Measurements from ENCODE around the gene TMEM220. TPM values are rescaled to one million over a fixed set of nuclear protein-coding genes. Genes with fewer than 3 reads are reported as not detected.

Gene TMEM220
- 39.7 TPM for polyA plus RNA-seq
- long read RNA-seq, donor 1, transcript TMEM220-201 (6 exons, 3,106 nt) = major isoform, 10 of 16 reads
- long read RNA-seq, donor 1, transcript TMEM220-202 (5 exons, 1,402 nt) = minor isoform, 5 of 16 reads
- long read RNA-seq, donor 1, partial matches to known transcripts = 0 of 16 reads
- long read RNA-seq, donor 1, other reads (novel, unspliced or antisense) = 0 of 16 reads
- long read RNA-seq, donor 2, transcript TMEM220-201 (6 exons, 3,106 nt) = major isoform, 29 of 51 reads
- long read RNA-seq, donor 2, transcript TMEM220-202 (5 exons, 1,402 nt) = minor isoform, 8 of 51 reads
- long read RNA-seq, donor 2, partial matches to known transcripts = 11 of 51 reads
- long read RNA-seq, donor 2, other reads (novel, unspliced or antisense) = 0 of 51 reads
- long read RNA-seq, donor 3 = 0 reads
- long read RNA-seq, donor 4, partial matches to known transcripts = 0 of 2 reads
- long read RNA-seq, donor 4, other reads (novel, unspliced or antisense) = 0 of 2 reads
- long read RNA-seq, donor 5, transcript TMEM220-201 (6 exons, 3,106 nt) = major isoform, 11 of 12 reads
- long read RNA-seq, donor 5, partial matches to known transcripts = 0 of 12 reads
- long read RNA-seq, donor 5, other reads (novel, unspliced or antisense) = 0 of 12 reads
- long read RNA-seq, donor 6, transcript TMEM220-202 (5 exons, 1,402 nt) = minor isoform, 7 of 39 reads
- long read RNA-seq, donor 6, transcript TMEM220-201 (6 exons, 3,106 nt) = major isoform, 26 of 39 reads
- long read RNA-seq, donor 6, partial matches to known transcripts = 5 of 39 reads
- long read RNA-seq, donor 6, other reads (novel, unspliced or antisense) = 0 of 39 reads
- long read RNA-seq, donor 7, partial matches to known transcripts = 0 of 1 reads
- long read RNA-seq, donor 7, other reads (novel, unspliced or antisense) = 0 of 1 reads
- long read RNA-seq, donor 8, transcript TMEM220-201 (6 exons, 3,106 nt) = major isoform, 24 of 92 reads
- long read RNA-seq, donor 8, transcript TMEM220-202 (5 exons, 1,402 nt) = minor isoform, 7 of 92 reads
- long read RNA-seq, donor 8, partial matches to known transcripts = 55 of 92 reads
- long read RNA-seq, donor 8, other reads (novel, unspliced or antisense) = 6 of 92 reads
- long read RNA-seq, donor 9, transcript TMEM220-201 (6 exons, 3,106 nt) = major isoform, 25 of 57 reads
- long read RNA-seq, donor 9, transcript TMEM220-202 (5 exons, 1,402 nt) = minor isoform, 6 of 57 reads
- long read RNA-seq, donor 9, partial matches to known transcripts = 16 of 57 reads
- long read RNA-seq, donor 9, other reads (novel, unspliced or antisense) = 7 of 57 reads
- long read RNA-seq, donor 10, transcript TMEM220-201 (6 exons, 3,106 nt) = major isoform, 24 of 31 reads
- long read RNA-seq, donor 10, transcript TMEM220-202 (5 exons, 1,402 nt) = minor isoform, 5 of 31 reads
- long read RNA-seq, donor 10, partial matches to known transcripts = 0 of 31 reads
- long read RNA-seq, donor 10, other reads (novel, unspliced or antisense) = 0 of 31 reads
- long read RNA-seq, donor 11, transcript TMEM220-201 (6 exons, 3,106 nt) = major isoform, 14 of 19 reads
- long read RNA-seq, donor 11, partial matches to known transcripts = 0 of 19 reads
- long read RNA-seq, donor 11, other reads (novel, unspliced or antisense) = 0 of 19 reads

DNA sequence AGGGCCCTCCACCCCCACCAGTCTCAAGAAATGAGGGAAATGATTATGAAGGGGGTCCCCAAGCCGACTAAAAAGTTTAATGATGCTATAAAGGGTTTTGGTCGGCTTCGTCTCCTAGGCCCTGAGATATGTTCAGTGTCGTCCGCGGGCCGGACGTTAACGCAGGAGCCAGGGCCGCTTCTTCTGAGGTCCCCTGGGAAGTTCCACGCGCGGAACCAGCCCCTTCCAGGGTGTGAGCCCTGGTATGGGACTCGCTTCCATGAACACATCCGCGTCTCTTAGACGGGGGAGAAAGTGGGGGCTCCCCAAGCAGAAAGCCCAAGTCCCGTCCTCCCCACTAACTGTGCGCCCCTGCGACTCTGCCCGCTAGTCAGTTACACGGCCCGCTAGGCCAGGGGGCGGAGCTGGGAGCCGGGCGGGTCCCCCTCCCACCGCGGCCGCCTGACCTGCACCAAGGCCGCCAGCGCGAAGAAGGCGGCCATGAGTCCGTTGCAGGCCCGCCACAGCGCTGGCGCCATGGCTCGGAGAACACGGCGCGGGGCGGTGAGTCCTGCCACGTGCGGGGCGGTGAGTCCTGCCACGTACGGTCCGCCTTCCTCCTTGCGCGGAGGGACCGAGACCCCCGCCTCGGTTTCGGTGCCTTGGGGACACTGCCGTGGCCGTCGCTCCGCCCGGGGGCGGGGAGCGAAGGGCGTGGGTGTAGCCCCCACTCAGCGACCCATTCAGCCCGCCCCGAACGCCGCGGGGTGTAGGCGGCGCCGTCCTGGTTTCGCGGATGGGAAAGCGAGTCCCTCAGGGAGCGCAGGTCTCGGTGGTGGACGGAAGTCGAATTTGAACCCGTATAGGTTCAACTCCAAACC, at the start of gene TMEM220:
TMEM220 (minus strand) TSS at position 690 of the 860 bp plus-strand sequence; CDS start at position 518, 172 bp downstream.
- WGBS (ENCODE audit: insufficient coverage, low lambda C conversion rate) = no CpG with 5 or more reads among the region's 79 CpGs
- DNase-seq = peak; percentile 74 to 90
- Histone ChIP-seq H3K4me1 (ENCODE audit: control insufficient read depth, insufficient read depth, low read length) (peaks cover 66% of the 10 kb centered on the region), H3K4me3 (ENCODE audit: low read length) (peak within 1 kb of the TSS; percentile 64), H3K9me3 (ENCODE audit: control insufficient read depth, low read depth, low read length) (no peaks in the 10 kb centered on the region), H3K36me3 (ENCODE audit: control insufficient read depth, insufficient read depth, low read length) (peaks cover 3% of the 10 kb centered on the region), H3K27me3 (ENCODE audit: control insufficient read depth, insufficient read depth, low read length) (no peaks in the 10 kb centered on the region), H3K27ac (ENCODE audit: low read length) (peak within 1 kb of the TSS; percentile 95)

DNA sequence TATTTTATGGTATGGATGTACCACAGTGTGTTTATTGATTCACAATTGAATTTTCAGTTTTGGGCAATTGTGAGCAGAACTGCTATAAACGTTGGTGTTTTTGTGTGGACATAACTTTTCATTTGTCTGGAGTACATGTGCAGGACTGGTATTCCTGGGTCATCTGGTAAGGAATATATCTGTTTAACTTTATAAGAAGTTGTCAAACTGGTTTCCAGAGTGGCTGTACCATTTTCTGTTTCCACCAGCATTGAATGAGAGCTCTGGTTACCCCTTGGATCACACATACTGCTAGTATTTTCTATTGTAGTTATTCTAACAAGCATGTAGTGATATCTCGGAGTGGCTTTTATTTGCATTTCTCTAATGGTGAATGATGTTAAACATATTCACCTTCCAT, 49.8 kb upstream of the TMEM220 start:
- no peak for DNase-seq
- H3K27ac ChIP-seq (ENCODE audit: low read length) = no peak overlapping the region
- 100% methylated on average over 1 of the region's 2 CpGs for WGBS (ENCODE audit: insufficient coverage, low lambda C conversion rate)
- peaks cover 16% of the 10 kb centered on the region for H3K4me1 ChIP-seq (ENCODE audit: control insufficient read depth, insufficient read depth, low read length)
- no peaks in the 10 kb centered on the region for H3K27me3 ChIP-seq (ENCODE audit: control insufficient read depth, insufficient read depth, low read length)
- H3K9me3 ChIP-seq (ENCODE audit: control insufficient read depth, low read depth, low read length) = peaks cover 7% of the 10 kb centered on the region
- H3K36me3 ChIP-seq (ENCODE audit: control insufficient read depth, insufficient read depth, low read length) = no peaks in the 10 kb centered on the region
- no peak overlapping the region for H3K4me3 ChIP-seq (ENCODE audit: low read length)

DNA sequence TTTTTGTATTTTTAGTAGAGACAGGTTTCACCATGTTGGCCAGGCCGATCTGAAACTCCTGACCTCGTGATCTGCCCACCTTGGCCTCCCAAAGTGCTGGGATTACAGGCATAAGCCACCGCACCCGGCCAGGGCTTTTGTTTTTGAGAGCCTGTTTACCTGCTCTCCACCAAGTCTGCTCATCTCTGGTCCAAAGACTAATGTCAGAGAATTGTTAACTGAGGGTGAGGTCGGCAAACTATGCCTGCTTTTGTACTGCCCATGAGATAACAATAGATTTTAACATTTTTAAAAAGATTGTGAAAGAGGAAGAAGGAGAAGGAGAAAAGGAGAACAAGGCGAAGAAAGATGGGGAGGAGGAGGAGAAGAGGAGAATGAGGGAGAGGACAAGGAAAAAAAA, 48.1 kb upstream of the TMEM220 start:
- WGBS (ENCODE audit: insufficient coverage, low lambda C conversion rate) = 18% methylated on average over 2 of the region's 6 CpGs
- peak in 1 of 2 donors; percentile 50 for DNase-seq
- peak overlapping the region; percentile 80 for H3K27ac ChIP-seq (ENCODE audit: low read length)

DNA sequence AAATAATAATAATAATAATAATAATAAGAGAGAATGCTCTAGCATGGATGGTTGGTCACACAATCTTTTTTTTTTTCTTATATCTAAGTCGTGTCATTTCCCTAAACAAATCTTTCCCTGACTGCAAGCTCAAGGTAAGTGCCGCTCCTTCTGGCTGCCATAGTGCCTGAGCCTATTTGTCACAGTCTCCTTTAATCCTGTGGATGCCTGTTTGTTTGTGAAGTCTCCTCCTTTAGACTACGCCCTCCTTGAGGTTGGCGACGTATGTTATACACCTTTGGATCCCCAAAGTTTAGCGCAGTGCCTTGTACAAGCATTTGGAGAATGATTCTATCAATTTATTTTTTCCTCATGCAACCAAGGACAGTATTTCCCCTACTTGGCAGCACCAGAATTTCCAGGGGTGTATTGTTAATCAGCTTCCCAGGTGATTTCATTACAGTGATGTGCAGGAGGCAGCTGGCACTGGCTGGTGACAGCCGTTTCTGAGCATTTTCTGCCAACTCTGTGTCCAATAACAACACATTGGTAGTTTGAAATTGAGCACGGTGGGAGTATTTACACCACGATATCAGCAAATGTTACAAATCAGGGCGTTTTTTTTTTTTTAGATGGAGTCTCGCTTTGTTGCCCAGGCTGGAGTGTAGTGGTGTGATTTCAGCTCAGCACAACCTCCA, 47.4 kb upstream of the TMEM220 start:
- H3K4me1 ChIP-seq (ENCODE audit: control insufficient read depth, insufficient read depth, low read length) = peaks cover 16% of the 10 kb centered on the region
- no peak for DNase-seq
- no peaks in the 10 kb centered on the region for H3K27me3 ChIP-seq (ENCODE audit: control insufficient read depth, insufficient read depth, low read length)
- H3K27ac ChIP-seq (ENCODE audit: low read length) = peak overlapping the region; percentile 80
- H3K4me3 ChIP-seq (ENCODE audit: low read length) = no peak overlapping the region
- no peaks in the 10 kb centered on the region for H3K36me3 ChIP-seq (ENCODE audit: control insufficient read depth, insufficient read depth, low read length)
- 70% methylated on average over 2 of the region's 11 CpGs for WGBS (ENCODE audit: insufficient coverage, low lambda C conversion rate)
- peaks cover 7% of the 10 kb centered on the region for H3K9me3 ChIP-seq (ENCODE audit: control insufficient read depth, low read depth, low read length)

More for the DNA sequence above, 48.1 kb upstream of the TMEM220 start:
- Histone ChIP-seq H3K4me1 (ENCODE audit: control insufficient read depth, insufficient read depth, low read length) (peaks cover 16% of the 10 kb centered on the region), H3K9me3 (ENCODE audit: control insufficient read depth, low read depth, low read length) (peaks cover 7% of the 10 kb centered on the region), H3K27me3 (ENCODE audit: control insufficient read depth, insufficient read depth, low read length) (no peaks in the 10 kb centered on the region), H3K36me3 (ENCODE audit: control insufficient read depth, insufficient read depth, low read length) (no peaks in the 10 kb centered on the region), H3K4me3 (ENCODE audit: low read length) (no peak overlapping the region)

DNA sequence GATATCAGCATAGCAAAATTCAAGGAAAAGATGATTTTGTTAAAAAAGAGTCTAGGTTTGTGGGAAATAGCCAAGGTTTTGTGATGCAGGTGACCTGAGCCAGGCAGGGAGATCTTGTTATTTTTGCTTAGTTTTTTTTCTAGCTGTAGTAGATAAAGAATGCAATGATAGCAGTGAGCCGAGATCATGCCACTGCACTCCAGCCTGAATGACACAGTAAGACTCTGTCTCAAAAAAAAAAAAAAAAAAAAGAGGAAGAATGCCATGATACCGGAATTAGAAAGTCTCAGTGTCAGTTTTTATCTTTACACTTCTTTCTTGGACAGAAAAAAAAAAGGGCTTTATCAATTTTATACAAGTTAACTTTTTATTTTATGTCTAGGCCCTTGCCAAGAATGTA, 46.6 kb upstream of the TMEM220 start:
- Histone ChIP-seq H3K27ac (ENCODE audit: low read length) (peak overlapping the region; percentile 80), H3K4me1 (ENCODE audit: control insufficient read depth, insufficient read depth, low read length) (peaks cover 16% of the 10 kb centered on the region), H3K9me3 (ENCODE audit: control insufficient read depth, low read depth, low read length) (peaks cover 7% of the 10 kb centered on the region), H3K4me3 (ENCODE audit: low read length) (no peak overlapping the region), H3K36me3 (ENCODE audit: control insufficient read depth, insufficient read depth, low read length) (no peaks in the 10 kb centered on the region), H3K27me3 (ENCODE audit: control insufficient read depth, insufficient read depth, low read length) (no peaks in the 10 kb centered on the region)
- no CpG with 5 or more reads among the region's 2 CpGs for WGBS (ENCODE audit: insufficient coverage, low lambda C conversion rate)
- DNase-seq = no peak

DNA sequence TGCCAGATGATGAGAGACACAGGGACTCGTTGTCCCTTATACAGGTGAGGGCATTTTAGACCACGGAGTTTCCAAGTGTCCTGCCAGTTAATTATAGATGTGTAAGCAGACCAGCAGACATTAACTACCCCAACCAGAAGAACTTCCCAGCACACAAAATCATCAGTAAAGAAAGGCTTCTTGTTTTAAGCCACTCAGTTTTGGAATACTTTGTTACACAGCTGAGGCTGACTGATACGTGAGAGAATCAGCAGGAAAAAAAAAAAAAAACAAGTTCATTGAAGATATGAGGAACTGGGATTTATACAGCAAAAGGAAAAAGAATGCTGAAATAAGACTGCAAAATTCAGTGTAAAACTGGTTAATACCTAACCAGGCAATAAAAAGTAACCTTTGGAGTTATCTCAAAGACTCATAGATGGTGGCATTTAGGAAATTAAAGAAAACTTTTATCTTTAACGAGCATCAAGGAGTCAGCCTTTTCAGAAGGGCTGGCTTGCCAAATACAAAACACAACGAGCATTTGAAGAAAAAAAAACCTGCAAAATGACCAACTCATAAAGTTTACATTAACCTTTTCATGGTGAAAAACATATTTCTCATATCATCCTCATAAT, 46.0 kb upstream of the TMEM220 start:
- H3K27me3 ChIP-seq (ENCODE audit: control insufficient read depth, insufficient read depth, low read length) = no peaks in the 10 kb centered on the region
- no peak overlapping the region for H3K4me3 ChIP-seq (ENCODE audit: low read length)
- peaks cover 16% of the 10 kb centered on the region for H3K4me1 ChIP-seq (ENCODE audit: control insufficient read depth, insufficient read depth, low read length)
- no peaks in the 10 kb centered on the region for H3K36me3 ChIP-seq (ENCODE audit: control insufficient read depth, insufficient read depth, low read length)
- WGBS (ENCODE audit: insufficient coverage, low lambda C conversion rate) = 16% methylated on average over 3 of the region's 5 CpGs
- H3K27ac ChIP-seq (ENCODE audit: low read length) = peak overlapping the region; percentile 80
- DNase-seq = peak; percentile 61 to 86
- peaks cover 7% of the 10 kb centered on the region for H3K9me3 ChIP-seq (ENCODE audit: control insufficient read depth, low read depth, low read length)

DNA sequence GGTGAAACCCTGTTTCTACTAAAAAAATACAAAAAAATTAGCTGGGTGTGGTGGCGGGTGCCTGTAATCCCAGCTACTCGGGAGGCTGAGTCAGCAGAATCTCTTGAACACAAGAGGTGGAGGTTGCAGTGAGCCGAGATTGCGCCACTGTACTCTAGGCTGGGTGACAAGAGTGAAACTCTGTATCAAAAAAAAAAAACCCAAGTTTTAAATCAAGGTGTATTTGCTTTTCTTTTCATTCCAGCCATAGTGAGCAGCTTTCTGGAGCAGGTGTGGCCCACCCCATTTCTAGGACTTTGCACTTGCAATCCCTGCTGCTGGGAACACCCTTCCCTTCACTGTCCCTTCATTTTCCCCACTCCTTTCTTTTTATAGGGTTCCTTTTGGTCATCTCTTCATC, 45.2 kb upstream of the TMEM220 start:
- no CpG with 5 or more reads among the region's 4 CpGs for WGBS (ENCODE audit: insufficient coverage, low lambda C conversion rate)
- no peak for DNase-seq
- H3K9me3 ChIP-seq (ENCODE audit: control insufficient read depth, low read depth, low read length) = peaks cover 7% of the 10 kb centered on the region
- H3K27me3 ChIP-seq (ENCODE audit: control insufficient read depth, insufficient read depth, low read length) = no peaks in the 10 kb centered on the region
- no peak overlapping the region for H3K27ac ChIP-seq (ENCODE audit: low read length)
- peaks cover 2% of the 10 kb centered on the region for H3K36me3 ChIP-seq (ENCODE audit: control insufficient read depth, insufficient read depth, low read length)
- peaks cover 16% of the 10 kb centered on the region for H3K4me1 ChIP-seq (ENCODE audit: control insufficient read depth, insufficient read depth, low read length)
- no peak overlapping the region for H3K4me3 ChIP-seq (ENCODE audit: low read length)

DNA sequence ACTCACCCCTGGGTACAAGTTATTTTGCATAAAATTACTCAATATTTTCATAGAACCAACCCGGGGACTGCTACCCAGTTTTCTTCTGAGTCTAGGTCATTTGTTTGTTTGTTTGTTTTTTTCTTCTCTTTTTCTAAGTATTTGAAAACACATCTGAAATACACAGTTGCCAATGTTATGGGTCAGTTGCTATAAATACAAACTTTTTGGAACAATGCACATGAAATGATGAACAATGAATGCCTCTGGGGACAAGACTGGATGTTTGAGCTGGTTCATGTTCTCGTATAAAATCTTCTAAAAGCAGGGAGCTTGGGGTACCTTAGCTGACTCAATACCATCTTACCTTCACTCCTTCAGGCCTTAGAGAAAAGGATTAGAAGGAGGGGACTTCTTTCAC, 43.6 kb upstream of the TMEM220 start:
- Histone ChIP-seq H3K4me3 (ENCODE audit: low read length) (no peak overlapping the region), H3K27me3 (ENCODE audit: control insufficient read depth, insufficient read depth, low read length) (no peaks in the 10 kb centered on the region), H3K27ac (ENCODE audit: low read length) (no peak overlapping the region), H3K9me3 (ENCODE audit: control insufficient read depth, low read depth, low read length) (peaks cover 7% of the 10 kb centered on the region), H3K4me1 (ENCODE audit: control insufficient read depth, insufficient read depth, low read length) (peaks cover 16% of the 10 kb centered on the region), H3K36me3 (ENCODE audit: control insufficient read depth, insufficient read depth, low read length) (peaks cover 9% of the 10 kb centered on the region)
- 90% methylated on average over 1 of the region's 2 CpGs for WGBS (ENCODE audit: insufficient coverage, low lambda C conversion rate)
- no peak for DNase-seq
